ENCODE data around the gene PBX3.

The PBX3 gene

DNA sequence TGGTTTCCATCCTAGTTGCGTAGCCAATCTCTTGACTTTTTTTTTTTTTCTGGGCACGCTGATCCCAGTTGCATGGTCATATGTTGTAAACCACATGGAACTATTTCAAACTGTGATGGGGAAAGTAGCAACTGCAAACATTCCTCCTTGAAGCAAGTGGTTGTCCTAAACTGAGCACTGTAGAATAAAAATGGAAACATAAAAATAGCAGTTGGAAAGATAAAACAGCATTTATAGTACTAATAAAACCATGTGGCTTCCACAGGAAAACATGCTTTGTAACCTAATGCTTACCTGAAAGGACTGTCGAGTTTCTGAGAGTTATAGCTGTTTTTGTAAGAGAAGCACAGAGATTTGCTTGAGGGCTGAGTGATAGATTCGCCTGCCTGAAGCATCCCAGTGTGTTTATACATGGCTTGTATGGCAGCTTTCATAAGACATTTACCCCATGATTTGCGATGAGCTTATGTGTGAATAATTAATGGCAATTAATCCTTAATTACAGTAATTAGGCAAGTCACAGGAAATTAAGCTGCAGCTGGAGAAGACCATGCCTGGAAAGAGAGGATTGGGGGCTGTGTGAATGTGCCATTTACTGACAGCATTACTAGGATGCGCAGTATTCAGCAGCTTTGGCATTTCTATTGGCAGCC lies 136.5 kb downstream of the PBX3 start:
- no peak for DNase-seq

GRCh38 chr9:125884218-125884595 lies 137.0 kb downstream of the PBX3 start:
- no peak for DNase-seq

DNA sequence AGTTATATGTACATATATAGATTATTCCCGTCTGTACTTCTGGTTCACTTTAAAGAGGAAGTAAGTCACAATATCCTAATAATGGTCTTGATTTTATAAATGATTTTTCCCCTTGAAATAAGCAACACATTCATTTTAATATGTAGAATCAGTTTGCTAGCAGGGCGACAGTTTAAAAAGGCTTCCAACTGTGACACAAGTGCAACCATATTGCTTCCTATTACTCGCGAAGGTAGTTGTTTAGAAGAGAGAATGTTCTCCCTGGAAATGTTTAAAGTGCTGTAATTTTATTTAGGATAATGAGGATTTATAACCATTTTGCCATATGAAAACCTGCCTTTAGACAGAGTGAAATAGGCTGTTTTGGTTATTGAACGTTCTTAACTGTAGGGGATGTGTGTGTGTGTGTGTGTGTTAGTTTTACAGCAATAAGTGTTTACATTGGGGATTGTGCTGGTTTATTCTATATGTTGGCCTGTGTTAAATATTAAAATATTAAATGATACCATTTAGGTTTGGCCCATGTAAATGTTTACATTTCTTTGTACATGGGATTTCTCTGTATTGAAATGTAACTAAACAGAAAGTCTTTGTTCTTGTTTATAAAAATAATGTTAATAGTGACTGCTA lies 138.3 kb downstream of the PBX3 start:
- DNase-seq, result no peak

GRCh38 chr9:125886365-125886764 lies 139.2 kb downstream of the PBX3 start:
- no peak for DNase-seq

- peak; percentile 78 for DNase-seq
These were observed 140.0 kb downstream of the PBX3 start for GRCh38 chr9:125887172-125887571.

DNA sequence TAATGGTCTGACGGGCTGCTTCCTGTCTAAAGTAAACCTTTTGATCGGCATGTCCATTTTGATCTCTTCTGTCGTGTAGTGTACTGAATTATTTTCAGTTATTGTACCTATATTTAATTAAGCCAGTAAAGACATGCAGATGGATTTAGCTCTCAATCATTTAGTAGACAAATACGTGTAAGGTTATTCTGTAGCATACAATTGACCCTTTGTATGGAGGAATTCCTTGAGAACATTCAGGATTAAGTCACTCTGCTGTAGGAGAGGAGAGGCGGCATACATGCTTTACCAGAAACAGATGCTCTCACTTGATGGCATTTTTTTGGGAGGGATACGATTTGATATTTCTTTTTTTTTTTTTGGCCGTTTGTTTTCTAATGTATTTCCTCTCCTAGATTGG lies 141.0 kb downstream of the PBX3 start:
- peak; percentile 37 for DNase-seq

DNA sequence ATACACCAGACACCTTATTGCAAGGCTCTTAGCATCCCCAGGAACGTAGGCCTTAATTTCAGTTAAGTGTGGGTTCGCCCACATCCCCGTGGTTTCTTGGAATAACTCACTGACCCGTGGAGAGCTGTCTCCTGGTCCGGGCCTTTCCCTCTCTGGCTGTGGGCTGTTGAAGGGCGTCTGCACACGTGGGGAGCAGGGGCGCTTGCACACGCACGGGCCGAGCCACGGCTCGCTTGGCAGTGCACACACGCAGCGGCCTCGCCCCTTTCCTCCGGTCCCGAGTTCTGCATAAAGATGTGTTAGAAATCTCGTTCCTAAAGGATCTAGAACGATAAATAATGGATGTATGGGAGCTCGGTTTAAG lies 141.9 kb downstream of the PBX3 start:
- no peak for DNase-seq

GRCh38 chr9:125889476-125890419 lies 142.6 kb downstream of the PBX3 start:
- no peak for DNase-seq

DNA sequence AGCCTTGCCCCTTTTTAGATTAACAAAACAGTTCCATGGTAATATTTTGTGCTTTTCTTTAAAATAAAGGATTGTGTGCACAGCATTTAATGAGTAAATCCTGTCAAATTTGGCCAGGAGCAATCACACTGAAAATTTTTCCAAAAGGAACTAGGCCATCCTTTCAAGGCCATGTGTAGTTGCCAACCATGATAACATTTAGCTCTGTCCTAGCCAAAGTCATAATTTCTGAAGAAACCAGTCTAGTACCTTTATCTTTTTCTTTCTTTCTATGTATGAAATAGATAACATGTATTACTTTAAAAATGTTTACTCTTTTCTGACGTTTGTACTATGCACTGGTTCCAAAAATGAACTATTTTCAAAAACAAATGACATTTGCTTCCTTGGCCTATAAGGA lies 143.7 kb downstream of the PBX3 start:
- DNase-seq, result no peak

GRCh38 chr9:125893277-125893676 lies 146.1 kb downstream of the PBX3 start:
- DNase-seq, result no peak

GRCh38 chr9:125894566-125894965 lies 147.4 kb downstream of the PBX3 start:
- DNase-seq, result no peak

- DNase-seq, result no peak
These were observed 149.2 kb downstream of the PBX3 start for GRCh38 chr9:125896404-125896803.

- no peak for DNase-seq
These were observed 149.8 kb downstream of the PBX3 start for GRCh38 chr9:125896964-125897363.

DNA sequence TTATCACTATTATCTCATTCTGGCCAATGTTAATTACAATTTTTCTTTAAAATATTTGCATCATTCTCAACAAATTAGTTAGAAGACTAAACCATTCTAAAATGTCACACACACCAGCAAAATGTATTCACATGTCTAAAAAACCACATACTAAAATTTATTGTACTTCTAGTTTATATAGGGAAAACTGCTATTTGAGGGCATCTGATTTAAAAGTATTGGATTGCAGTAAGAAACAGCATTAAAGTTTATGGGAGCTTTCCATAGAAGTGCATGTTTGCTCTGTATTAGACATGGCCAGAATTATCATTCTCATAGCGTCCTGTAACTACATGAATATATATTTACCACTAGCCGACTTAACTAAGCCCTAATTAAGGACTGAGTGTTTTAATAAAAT lies 150.3 kb downstream of the PBX3 start:
- no peak for DNase-seq

GRCh38 chr9:125902214-125902613 lies 155.0 kb downstream of the PBX3 start:
- no peak for DNase-seq

GRCh38 chr9:125902831-125903512 lies 155.8 kb downstream of the PBX3 start:
- DNase-seq, result peak; percentile 35

DNA sequence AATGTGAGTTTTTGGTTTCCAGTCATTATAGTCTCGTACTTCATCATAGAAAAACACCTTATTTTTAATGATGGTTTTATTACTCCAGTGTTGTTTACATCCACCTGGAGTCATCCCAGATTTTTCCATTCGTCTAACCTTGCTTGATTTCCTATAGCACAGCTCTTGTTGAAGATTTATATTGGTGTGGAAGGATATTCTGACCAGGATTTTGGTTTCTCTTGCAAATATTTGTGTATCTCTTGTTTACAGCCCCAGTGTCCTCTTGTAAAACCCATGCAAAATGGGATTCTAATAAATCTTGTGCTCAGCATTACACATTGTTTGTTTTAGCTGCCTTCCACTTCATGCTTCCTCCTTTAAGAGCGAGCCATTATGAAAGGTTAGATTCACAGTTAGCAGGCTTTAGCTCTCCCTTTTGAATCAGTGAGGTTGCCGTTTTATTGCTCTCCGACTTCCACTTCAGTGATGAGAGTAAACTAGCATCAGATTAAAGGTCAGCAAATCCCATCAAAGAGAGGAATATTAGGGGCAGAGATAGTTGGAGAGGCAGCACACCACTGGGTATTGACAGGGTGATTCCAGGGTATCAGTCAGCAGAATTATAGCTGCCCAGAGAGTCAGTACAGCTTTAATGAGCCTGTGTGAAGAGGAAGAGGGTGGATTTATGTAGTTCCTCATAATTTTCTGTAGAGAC lies 157.1 kb downstream of the PBX3 start:
- no peak for DNase-seq

GRCh38 chr9:125906144-125906543 lies 159.0 kb downstream of the PBX3 start:
- DNase-seq, result no peak

- no peak for DNase-seq
These were observed 159.7 kb downstream of the PBX3 start for GRCh38 chr9:125906893-125907292.

- no peak for DNase-seq
These were observed 161.0 kb downstream of the PBX3 start for GRCh38 chr9:125908136-125908535.

- DNase-seq, result peak; percentile 11
These were observed 161.8 kb downstream of the PBX3 start for GRCh38 chr9:125908966-125909365.

DNA sequence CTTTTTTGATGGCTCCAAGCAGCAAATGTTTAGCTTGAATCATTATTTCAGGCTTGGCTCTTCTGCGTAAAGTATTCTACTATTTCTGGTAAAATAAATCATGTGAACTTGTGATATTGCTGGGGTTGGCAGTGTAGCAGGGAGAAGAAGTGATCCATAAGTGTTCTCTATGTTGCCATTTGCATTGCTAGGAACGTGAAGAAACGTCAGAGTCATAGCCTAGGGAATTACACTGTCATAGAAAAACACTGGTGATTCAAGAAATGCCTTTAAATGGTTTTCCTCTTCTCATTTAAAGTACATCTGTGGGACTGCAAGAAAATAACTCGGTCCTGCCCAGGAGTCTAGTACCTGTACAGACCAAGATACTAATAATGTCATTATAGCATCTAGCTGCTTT lies 162.3 kb downstream of the PBX3 start:
- no peak for DNase-seq

GRCh38 chr9:125910286-125910685 lies 163.1 kb downstream of the PBX3 start:
- DNase-seq, result no peak
